A673 (cell line): ENCODE data around the gene RSPH6A. TPM values are rescaled to one million over a fixed set of nuclear protein-coding genes. Genes with fewer than 3 reads are reported as not detected.

Source experiments
- BruUV-seq: library from RNA; stranded (reverse); fragments of 400-500 nt; replicated peaks from 2 replicates; lab custom pipeline; 2021; lab: Mats Ljungman, UMichigan
- CTCF ChIA-PET: fragments of 300-600 bp; sonication (Branson Sonifier 250); formaldehyde crosslinking; loops from one replicate; lab custom pipeline; 2022; ENCODE audit warnings: antibody characterized with exemption; lab: Charles Lee
- POLR2A ChIA-PET: fragments of 300-600 bp; sonication (Branson Sonifier 250); formaldehyde crosslinking; loops from one replicate; lab custom pipeline; 2022; ENCODE audit warnings: antibody characterized with exemption; ENCODE audit not compliant: low non-redundant PET; lab: Charles Lee
- DNase-seq: peaks from one replicate; pipeline ENCODE4 v3.0.0-alpha.2; 2015; ENCODE audit warnings: low spot score
- H3K27ac ChIP-seq: fragments of 200-600 bp; sonication (generic); 2 replicates; pipeline ENCODE4 v1.5.1; 2016; ENCODE audit warnings: mixed run types, low read depth, mild to moderate bottlenecking, mixed read lengths, antibody characterized with exemption, low read length; ENCODE audit not compliant: poor library complexity, severe bottlenecking
- H3K27me3 ChIP-seq: fragments of 200-600 bp; sonication (generic); replicated peaks from 2 replicates; pipeline ENCODE4 v1.6.1; 2017; ENCODE audit warnings: mixed run types, low read depth, mild to moderate bottlenecking, mixed read lengths, antibody characterized with exemption, low read length; ENCODE audit not compliant: insufficient read depth, poor library complexity
- H3K36me3 ChIP-seq: fragments of 200-600 bp; sonication (generic); 2 replicates; pipeline ENCODE4 v1.6.1; 2016; ENCODE audit warnings: mixed run types, mild to moderate bottlenecking, mixed read lengths, antibody characterized with exemption, low read length; ENCODE audit not compliant: insufficient read depth, poor library complexity, severe bottlenecking
- H3K4me1 ChIP-seq: fragments of 200-600 bp; sonication (generic); 2 replicates; pipeline ENCODE4 v1.6.1; 2017; ENCODE audit warnings: mixed run types, mild to moderate bottlenecking, mixed read lengths, antibody characterized with exemption, low read length; ENCODE audit not compliant: insufficient read depth, poor library complexity, severe bottlenecking
- H3K4me3 ChIP-seq: fragments of 200-600 bp; sonication (generic); 2 replicates; pipeline ENCODE4 v1.5.1; 2016; ENCODE audit warnings: low read depth, mixed run types, mild to moderate bottlenecking, mixed read lengths, low read length; ENCODE audit not compliant: poor library complexity, severe bottlenecking
- H3K9me3 ChIP-seq: fragments of 200-600 bp; sonication (generic); 2 replicates; pipeline ENCODE4 v1.6.1; 2016; ENCODE audit warnings: mixed run types, low read depth, mild to moderate bottlenecking, mixed read lengths, antibody characterized with exemption, low read length; ENCODE audit not compliant: poor library complexity, severe bottlenecking
- EZH2 ChIP-seq: fragments of 200-600 bp; sonication (generic); IDR thresholded peaks from 2 replicates; pipeline ENCODE4 v1.6.1; 2017; ENCODE audit warnings: borderline replicate concordance, low read depth, mild to moderate bottlenecking, mixed read lengths, antibody characterized with exemption, low read length; ENCODE audit not compliant: poor library complexity, severe bottlenecking
- intact Hi-C: fragments of 100-400 bp; cut with micrococcal nuclease; formaldehyde crosslinking; loops from one replicate; pipeline ENCODE4 v1.10.0; 2022; ENCODE audit not compliant: unreplicated experiment
- total RNA-seq: library from RNA; stranded (reverse); gene quantifications from 2 replicates; pipeline ENCODE4 v1.2.3, GENCODE V29; 2021
- TF ChIP-seq, protein P1 (sequence below): fragments of 300-800, 200-600 bp; sonication (generic); conservative IDR thresholded peaks from 2 replicates; pipeline ENCODE4 v1.5.1; 2017; ENCODE audit warnings: low read depth, mild to moderate bottlenecking, antibody characterized with exemption, low read length, moderate library complexity, mixed read lengths

RSPH6A gene
- total RNA-seq, 1 experiment from 2014 or later: 0.19 TPM

DNA sequence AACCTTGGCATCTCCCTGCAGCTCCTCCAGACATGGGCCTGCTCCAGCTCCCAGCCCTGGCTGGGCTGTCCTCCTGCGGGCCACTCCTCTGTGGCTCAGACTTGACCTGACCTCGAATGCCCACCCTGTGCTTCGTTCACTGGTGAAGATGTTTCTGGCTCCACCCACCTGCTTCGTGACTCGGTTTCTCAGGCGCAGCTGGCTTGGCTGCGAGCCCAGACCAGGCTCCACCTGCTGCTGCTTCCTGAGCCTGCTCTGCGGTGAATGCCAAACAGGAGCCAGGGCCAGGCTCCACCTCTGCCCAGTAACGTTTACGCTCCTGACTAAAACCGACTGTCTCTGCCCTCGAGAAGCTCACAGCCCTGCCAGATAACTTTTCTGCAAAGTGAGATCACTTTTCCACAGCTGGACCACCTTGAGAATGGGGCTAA lies 8.9 kb upstream of the RSPH6A start:
- intact Hi-C loops: no loop called here
- no TSS peak for BruUV-seq
- Histone ChIP-seq H3K4me3 (no peak overlapping the region), H3K36me3 (peaks cover 56% of the 10 kb centered on the region), H3K9me3 (no peaks in the 10 kb centered on the region), H3K4me1 (no peaks in the 10 kb centered on the region), H3K27me3 (no peaks in the 10 kb centered on the region), H3K27ac (no peak overlapping the region)
- ChIA-PET POLR2A (no interaction called here), CTCF (interaction anchor here (1.2 kb wide), 1 partner anchor 10 kb away, joined by 4 read pairs; no protein-coding TSS in a partner anchor)
- TF ChIP-seq, protein P1, sequence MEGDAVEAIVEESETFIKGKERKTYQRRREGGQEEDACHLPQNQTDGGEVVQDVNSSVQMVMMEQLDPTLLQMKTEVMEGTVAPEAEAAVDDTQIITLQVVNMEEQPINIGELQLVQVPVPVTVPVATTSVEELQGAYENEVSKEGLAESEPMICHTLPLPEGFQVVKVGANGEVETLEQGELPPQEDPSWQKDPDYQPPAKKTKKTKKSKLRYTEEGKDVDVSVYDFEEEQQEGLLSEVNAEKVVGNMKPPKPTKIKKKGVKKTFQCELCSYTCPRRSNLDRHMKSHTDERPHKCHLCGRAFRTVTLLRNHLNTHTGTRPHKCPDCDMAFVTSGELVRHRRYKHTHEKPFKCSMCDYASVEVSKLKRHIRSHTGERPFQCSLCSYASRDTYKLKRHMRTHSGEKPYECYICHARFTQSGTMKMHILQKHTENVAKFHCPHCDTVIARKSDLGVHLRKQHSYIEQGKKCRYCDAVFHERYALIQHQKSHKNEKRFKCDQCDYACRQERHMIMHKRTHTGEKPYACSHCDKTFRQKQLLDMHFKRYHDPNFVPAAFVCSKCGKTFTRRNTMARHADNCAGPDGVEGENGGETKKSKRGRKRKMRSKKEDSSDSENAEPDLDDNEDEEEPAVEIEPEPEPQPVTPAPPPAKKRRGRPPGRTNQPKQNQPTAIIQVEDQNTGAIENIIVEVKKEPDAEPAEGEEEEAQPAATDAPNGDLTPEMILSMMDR: no peak
- TF ChIP-seq EZH2: no peak
- DNase-seq: no peak

DNA sequence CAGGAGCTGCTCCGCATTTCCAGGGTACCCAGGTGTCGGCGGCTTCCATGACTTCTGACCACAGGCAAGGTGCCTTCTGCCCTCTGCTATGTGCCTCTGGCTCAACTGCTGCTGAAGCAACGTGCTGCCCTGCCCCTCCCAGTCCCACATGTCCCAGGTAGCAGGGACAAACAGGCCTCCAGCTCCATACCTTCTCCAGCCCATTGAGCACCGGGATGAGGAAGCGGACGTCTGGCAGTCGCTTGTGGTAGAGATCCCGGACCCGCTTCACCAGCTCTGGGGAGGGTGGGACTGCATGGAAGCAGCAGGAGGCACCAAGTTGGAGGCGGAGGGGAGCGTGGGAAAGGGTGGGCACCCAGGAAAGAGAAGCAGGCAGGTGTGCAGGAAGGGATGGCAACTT lies 8.1 kb upstream of the RSPH6A start:
- H3K27ac ChIP-seq: no peak overlapping the region
- no peaks in the 10 kb centered on the region for H3K9me3 ChIP-seq
- no peaks in the 10 kb centered on the region for H3K4me1 ChIP-seq
- H3K36me3 ChIP-seq: peaks cover 47% of the 10 kb centered on the region
- no peak for TF ChIP-seq EZH2
- TF ChIP-seq, protein P1: no peak
- CTCF ChIA-PET: no interaction called here
- H3K4me3 ChIP-seq: no peak overlapping the region
- POLR2A ChIA-PET: interaction anchor here (0.5 kb wide), 1 partner anchor 953 kb away, joined by 3 read pairs; no protein-coding TSS in a partner anchor
- no TSS peak for BruUV-seq
- intact Hi-C loops: no loop called here
- no peak for DNase-seq
- no peaks in the 10 kb centered on the region for H3K27me3 ChIP-seq

GRCh38 chr19:45822716-45823115 lies 7.6 kb upstream of the RSPH6A start:
- no TSS peak for BruUV-seq
- POLR2A ChIA-PET: interaction anchor here (0.5 to 0.7 kb wide), 2 partner anchors 590 to 953 kb away, joined by 3 to 4 read pairs; no protein-coding TSS in a partner anchor
- intact Hi-C loops: no loop called here
- Histone ChIP-seq H3K9me3 (no peaks in the 10 kb centered on the region), H3K4me1 (no peaks in the 10 kb centered on the region), H3K4me3 (no peak overlapping the region), H3K36me3 (peaks cover 45% of the 10 kb centered on the region), H3K27ac (no peak overlapping the region), H3K27me3 (no peaks in the 10 kb centered on the region)
- TF ChIP-seq EZH2: no peak
- TF ChIP-seq, protein P1: no peak
- DNase-seq: no peak
- CTCF ChIA-PET: no interaction called here
